HG02642 (cell line): ENCODE results near the gene VWF.
"Not testable (repeated sequence)": the region's sequence is repeated elsewhere in the genome, so short reads cannot be mapped to it uniquely, and the experiment has no call there.

Experiments
- ATAC-seq: cut with Tn5 transposase; IDR thresholded peaks from one replicate; pipeline ENCODE4 v1.9.1; 2021; ENCODE audit warnings: mild to moderate bottlenecking; ENCODE audit not compliant: unreplicated experiment, poor library complexity

VWF gene

DNA sequence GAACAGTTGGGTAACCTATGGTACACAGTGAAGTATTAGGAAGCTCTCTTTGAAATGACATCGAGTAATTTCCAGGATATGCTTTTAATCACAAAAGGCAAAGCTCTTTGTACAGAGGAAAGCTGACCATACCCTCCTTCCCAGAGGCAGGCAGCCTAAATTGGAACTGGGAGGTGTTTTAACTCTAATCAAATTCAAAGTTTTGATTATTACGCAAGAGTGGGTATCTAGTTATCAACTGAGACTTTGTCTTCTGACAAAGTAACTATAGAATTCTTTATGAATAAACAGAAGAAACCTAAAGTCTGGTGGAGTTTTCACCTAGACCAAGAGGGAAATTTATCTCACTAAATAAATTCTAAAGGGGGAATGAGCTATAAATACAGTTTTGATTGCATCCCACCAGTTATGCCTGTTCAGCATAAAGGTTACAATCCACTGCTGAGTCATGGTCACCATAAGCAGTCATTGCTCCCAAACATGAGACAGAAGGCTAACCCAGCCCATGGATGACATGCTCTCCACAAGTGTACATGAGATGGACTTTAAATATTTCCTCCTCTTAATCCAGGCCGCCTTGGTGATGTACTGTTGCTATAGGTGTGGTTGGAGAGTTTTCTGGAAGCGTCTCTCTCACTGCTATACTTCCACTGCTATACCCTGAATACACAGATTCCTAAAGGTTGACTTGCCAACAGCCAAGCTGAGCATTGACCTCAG is 113.7 kb downstream of the VWF start:
- not testable (repeated sequence) for ATAC-seq

DNA sequence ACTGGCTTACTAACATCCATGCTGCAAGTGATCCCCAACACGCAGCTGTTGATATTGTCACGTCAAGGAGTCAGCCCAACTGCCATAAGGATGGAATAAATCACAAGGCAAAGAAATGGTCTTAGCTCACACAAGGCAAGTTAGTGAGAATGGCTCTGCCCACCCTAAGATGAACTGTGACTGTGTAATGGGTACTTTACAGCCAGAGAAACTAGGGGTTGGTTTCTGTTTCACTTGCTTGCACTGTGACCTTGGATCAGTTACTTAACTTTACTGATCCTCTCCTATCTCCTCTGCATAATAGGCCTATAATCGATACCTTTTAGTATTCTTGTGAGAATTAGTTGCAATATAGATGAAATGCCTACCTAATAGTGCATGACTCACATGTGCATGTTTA is 127.2 kb downstream of the VWF start:
- no peak for ATAC-seq

DNA sequence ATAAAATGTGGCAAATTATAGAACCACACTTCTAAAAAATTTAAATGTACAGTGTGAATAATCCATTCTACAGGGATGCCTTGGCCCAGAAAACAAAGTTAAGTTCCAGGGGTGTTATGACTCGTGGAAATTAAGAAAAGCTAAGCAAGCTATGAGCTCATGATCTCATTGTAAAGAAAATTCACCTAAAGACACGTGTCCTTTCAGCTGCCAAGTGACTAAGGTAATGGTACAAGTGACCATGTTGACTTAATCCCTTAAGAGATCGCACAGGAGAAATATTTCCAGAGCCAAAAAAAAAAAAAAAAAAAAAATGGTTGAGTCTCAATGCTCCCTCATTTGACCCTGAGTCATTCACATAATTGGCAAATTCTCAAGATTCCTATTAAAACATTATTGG is 128.0 kb downstream of the VWF start:
- ATAC-seq: no peak

DNA sequence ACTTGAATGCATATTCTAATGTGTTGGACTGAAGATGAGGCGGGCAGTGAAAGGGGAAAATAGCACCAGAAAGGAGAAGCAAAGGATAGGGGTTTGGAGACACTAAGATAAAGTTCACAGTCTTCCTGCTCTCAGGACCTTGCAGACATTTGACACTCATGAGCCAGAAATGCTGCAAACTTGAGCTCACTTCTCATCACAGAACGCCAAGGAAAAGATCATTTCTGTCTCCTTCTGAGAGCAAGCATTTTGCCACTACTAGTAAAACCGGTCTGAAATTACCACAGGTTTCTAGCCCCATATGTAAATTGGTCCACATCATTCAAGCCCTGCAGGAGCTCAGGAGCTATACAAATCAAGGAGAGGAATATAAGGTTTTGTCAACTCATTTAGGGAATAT is 134.8 kb downstream of the VWF start:
- no peak for ATAC-seq

DNA sequence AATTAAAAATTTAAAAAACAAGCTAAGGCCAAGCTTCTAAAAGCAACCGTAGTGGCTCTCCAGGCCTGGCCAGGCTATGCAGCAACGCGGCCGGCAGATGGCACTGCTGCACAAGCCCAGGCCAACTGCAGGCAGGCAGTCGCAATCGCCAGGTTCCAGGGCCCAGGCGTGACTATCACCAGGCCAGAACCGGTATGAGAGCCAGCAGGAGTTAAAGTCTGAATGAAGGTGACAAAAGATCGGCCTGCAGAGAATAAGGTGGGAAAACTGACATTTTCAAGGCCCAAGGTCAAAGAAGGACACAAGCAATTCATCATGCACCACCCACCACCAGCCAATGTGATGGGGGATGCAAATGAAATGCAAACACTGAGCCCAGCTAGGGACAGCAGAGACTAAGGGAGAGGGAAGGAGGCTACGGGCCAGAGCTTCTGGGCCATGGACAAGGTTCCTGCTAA is 135.8 kb downstream of the VWF start:
- peak; percentile 77 for ATAC-seq

DNA sequence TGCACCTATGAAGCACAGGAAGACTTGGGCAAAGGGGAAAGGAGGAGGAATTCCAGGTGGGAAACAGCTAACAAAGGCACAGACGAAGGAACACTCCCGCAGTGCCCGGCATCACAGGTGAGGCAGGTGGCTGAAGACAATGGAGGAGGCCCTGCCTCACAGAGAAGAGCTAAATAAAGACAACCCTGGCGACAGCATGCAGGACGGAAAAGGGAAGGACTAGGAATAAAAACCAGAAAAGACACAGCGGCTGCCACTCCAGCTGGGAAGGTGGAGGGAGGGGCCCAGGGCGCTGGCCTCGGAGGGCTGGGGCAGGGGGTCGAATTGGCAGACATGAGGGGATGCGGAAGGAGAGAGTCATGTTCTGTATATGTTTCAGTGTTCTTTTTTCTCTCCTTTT is 136.4 kb downstream of the VWF start:
- ATAC-seq: no peak

DNA sequence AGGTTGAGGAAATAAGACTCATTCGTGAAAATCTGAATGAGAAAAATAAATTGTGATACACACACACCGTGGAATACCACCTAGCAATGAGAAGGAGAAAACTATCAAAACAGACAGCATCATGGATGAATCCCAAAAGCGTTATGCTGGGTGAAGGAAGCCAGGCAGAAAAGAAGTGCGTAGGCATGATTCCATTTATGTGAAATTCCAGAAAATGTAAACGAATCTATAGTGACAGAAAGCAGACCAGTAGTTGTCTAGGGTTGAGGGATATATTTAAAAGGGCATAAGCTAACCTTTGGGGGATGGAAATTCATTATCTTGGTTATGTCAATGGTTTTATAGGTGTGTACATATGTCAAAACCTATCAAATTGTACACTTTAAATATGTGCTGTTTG is 136.9 kb downstream of the VWF start:
- ATAC-seq: no peak

DNA sequence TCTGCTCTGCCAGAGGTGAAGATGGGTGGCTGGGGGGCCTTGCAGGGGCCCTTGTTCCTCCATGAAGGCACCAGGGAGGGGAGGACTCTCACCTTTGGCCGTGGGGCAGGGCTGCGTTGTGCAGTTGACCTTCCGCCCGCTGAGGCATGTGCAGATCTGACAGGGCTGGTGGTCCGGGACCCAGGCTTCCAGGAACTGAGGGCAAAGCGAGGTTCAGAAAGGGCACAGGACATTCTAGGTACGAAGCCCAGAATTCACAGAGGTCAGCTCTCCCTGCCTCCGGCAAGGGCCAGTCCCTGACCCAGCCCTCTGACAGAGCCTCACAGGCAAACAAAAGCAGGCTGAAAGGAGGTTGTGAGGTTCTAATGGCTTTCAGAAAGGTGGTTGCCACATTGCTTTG is 139.0 kb downstream of the VWF start:
- ATAC-seq: no peak

DNA sequence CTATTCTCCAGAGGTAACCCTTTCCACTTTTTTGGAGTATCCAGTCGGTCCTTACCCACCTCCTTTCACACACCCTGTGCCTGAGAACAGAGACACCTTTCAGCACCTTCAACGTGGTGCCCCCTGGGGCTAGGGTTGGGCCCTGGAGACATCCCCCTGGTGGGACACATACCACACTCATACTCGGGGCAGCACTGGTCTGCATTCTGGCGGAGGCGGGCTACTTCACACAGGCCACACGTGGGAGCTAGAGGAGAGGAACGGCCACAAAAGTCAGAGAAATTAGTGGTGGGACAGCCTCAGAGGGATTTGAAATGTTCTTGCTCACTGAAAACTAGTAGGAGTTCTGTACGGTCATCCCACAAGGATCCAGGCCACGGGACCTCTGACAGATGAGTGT is 139.6 kb downstream of the VWF start:
- ATAC-seq: no peak

DNA sequence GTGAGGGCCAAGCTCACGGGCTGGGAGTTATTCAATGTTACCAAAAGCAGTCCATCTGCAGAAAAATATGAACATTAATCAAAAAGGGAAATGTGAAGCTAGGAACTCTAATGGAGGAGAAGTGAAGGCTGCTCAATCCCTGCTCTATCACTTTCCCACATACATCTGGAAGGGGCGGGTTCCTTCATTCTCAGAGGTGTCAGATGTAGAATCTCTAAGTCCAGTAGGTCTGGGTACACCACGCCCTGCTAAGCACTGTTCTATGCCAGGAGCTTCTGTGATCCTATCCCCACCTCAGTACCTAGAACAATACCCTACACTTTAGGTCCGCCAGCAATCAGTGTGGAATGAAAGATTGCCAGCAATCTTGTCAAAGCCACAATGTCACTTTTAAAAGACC is 142.4 kb downstream of the VWF start:
- no peak for ATAC-seq

DNA sequence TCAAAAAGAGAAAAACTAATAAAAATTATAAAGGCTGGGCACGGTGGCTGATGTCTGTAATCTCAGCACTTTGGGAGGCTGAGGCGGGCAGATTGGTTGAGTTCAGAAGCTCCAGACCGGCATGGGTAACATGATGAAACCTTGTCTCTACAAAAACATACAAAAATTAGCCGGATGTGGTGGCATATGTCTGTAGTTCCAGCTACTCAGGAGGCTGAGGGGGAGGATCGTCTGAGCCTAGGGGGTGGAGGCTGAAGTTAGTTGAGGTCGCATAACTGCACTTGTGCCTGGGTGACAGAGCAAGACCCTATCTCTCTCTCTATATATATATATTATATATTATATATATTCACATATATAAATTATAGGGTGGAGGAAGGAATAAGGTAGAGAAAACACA is 146.9 kb downstream of the VWF start:
- no peak for ATAC-seq

DNA sequence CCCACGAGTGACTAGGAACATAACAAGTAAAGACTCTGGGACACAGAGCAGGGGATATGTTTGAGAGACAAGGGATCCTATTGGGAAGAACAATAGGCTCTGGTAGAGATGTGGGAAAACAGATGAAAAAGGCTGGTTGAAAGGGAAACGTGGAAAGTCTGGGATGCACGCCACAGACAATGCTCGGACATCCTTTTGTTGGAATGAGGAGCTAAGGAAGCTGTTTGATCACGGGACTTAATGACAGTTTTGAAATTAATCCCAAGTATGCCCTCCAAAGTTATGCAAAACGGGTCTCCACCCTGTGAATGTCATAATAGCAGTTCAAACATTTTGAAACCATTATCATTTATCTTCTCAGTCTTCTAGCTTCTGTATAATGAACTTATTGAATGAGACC is 147.8 kb downstream of the VWF start:
- no peak for ATAC-seq

DNA sequence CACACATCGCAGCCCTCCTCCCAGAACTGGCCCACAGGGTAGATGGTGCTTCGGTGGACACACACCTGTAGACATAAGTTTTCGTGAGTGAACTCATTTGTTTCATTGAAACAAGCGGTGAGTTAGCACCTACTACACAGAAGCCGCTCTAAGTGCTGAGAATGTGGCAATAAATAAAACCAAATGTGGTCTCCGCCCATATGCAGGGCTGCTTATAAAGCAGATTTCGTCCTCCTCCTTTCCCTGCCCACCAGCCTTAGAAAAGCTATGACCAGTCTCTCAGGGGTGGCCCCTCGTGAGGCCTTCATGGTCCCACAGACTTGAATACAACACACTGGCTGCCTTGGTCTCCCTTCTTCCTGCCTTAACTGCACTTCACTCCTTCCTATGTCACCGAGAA is 148.3 kb downstream of the VWF start:
- ATAC-seq: no peak

DNA sequence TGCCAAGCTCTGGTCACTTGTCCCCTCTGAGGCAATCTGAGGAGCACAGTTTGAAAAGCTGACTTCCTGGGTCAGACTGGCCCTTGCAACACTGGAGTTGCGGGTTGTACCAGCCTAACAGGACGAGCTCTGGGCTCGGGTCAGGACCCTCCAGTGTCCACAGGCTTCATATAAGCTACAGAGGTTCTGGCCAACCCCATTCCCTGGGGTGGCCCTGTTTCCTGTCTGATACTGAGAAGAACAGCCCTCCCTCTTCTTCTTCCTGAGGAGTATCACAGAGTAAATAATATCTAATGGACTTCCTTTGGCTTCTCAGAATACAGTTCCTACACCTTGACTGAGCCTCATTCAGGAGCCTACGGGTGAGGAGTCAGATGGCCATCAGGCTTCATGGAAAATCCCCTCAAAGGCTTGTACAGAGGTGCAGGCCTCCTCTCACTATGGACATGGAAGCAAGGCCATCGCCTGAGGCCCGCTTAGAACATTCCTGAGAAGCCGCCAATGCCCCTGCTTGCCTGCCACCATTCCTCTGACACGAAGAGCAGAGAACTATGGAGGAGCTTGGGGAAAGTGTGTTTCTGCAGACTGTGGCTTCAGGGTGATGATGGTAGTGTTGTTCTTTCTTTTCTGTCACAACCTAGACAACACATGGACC is 150.9 kb downstream of the VWF start:
- no peak for ATAC-seq

DNA sequence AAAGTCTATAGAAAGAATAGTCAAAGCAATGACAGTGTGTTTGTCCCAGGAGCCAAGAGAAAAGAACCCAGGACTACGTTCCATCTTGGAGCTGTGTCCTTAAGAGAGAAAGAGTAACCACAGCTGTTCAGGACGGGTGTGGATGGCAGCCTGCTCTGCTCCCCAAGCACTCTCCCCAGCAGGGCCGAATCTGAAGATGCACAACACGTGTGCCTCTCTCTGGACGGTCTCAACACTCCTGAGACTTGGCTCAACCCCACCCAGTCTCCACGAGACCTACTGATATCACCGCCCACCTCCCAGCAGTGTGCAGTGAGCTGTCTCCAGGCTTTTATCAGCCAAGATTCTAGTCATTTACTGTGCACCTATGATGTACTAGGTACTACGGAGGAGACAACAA is 152.1 kb downstream of the VWF start:
- ATAC-seq: no peak

DNA sequence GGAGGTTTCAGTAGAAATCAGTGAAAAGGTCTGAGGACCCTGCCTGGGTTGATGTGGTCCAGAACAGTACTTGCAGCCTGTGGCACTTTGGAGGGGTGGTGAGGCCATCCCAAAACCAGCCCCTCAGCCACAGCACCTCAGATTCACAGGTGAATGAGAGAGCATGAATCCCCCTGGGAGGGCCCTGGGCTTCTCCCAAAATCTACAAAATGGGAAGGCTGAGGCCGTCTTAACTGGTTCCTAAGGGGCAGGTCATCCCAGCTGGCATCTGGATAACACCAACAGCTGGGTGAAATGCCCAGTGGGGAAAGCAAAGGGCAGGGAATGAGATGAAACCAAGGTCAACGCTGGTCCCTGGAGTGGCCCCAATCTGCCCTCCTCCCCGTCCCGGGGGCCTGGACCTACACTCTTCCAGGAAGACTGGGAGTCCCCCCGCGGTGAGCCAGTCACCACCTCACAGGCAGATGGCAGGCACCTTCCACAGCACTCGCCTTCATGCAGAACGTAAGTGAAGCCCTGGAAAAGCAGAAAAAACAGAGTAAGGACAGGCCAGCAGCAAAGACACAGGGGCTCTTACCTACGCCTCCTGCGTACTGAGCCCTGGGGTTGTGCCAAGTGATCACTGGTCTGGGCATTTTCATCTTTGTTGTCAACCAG is 153.1 kb downstream of the VWF start:
- no peak for ATAC-seq

DNA sequence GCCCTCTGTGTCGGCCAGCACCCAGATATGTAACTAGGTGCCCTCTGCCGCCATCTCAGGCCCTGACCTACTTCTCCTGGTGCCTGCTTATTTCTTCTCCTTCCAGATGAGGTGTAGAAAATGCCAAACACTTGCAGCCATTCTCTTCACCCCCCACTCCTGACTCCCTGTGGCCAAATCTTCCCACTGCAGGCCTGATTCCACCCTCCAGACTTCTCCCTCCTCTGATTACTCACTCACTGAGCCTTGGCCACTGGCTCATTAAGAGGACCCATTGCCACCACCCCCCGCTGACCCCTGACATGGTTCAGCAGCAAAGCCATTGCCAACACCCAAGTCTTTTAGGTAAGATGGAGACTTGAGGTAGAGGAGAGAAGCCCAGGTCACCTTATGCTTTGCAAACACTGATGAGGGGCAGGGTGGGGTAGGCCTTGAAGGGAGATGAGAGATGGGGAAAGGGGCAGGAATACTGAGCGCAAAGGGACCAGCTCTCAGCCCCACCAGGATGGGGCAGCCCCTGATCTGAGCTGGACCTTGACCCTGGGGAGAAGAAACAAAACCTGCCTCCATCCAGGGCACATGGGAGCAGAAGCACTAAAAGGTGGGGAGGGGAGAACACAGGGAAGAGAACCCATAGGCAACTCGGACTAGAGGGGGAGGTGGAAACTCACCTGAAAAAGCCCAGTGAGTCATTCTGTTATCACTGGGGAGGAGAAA is 154.3 kb downstream of the VWF start:
- no peak for ATAC-seq

DNA sequence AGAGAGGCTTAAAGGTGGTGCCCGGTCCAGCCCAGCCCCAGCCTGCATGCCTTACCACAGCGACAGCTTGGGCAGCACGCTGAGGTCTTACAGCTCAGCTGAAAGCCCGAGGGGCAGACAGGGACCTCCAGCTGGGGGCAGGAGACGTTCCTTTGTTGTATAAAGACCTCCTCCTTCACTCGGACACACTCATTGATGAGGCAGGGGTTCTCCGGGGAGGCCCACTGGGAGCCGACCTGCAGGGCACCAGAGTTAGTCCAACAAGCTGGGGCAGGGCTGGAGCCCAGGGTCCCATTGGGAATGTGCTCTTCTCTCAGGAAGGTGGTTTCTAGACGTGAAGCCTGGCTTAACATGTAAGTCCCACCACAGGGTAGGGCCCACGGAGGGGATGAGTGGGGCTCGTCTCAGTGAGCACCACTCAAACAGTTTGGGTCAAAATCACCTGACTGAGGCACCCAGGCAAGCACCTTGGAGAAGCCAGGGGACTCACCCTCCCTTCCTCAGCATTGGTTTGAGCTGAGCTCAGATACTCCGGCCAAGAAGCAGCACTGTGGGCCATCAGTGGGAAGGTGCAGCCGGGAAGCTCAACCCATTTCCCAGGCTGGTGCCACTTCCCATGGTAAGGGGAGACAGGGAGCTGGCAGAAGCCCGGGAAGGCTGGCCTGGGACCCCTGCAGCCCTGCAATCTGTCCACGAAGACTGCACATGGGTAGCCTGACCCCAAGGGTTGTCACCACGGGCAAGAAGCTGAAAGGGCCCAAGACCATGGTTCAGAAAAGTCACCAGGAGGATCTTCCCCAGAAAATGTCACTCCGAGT is 155.1 kb downstream of the VWF start:
- no peak for ATAC-seq

DNA sequence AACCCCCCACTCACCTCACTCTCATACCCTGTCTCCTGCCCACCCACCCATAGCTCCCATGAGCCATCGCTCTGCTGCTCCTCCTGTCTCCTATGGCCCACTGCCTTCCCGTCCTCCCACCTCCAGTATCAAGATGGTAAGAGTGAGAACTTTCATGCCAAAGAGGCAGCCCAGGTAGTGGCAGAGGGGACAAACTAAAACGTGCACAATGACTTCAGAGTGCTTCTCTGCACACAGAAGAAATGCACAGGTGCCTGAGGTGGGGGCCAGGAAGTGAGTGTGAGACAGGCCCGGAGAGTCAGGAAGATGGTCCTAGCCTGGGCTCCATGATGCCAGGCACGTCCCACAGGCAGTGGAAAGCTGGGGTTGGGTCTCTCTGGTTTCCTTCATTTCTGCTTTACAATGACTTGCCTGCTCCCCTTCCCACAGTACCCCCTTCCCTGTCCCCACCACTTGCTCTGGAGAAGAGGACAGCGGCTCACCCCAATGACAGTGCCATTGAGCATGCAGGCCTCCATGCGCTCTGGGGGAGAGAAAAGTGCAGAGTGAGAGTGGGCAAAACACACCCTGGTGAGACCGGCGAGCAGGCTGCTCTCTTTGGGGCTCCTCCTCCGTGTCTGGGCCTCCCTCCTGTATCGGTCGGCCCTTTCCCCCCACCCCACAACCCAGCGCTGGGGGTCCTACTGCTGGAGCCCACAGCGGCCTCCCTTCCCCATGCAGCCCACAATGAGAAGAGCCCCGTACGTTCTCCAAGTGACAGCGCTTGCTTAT is 156.6 kb downstream of the VWF start:
- ATAC-seq: no peak
